CD4-positive, alpha-beta T cell (primary cell): ENCODE measurements around the gene WDR93. TPM values are rescaled to one million over a fixed set of nuclear protein-coding genes. Genes with fewer than 3 reads are reported as not detected.

Source experiments
- ATAC-seq: fragments of 200-7000 bp; cut with Tn5 transposase; one replicate; pipeline ENCODE4 v1.10.0; 2022; ENCODE audit warnings: mild to moderate bottlenecking; ENCODE audit not compliant: poor library complexity
- CTCF ChIA-PET: fragments of 350-600 bp; sonication (Branson Sonifier 250); formaldehyde crosslinking; loops from one replicate; lab custom pipeline; 2021; ENCODE audit warnings: antibody characterized with exemption, inconsistent platforms; lab: Charles Lee
- POLR2A ChIA-PET: fragments of 350-600 bp; sonication (Branson Sonifier 250); formaldehyde crosslinking; loops from one replicate; lab custom pipeline; 2021; ENCODE audit warnings: antibody characterized with exemption, inconsistent platforms; lab: Charles Lee
- DNase-seq, 14 experiments: peaks; one replicate each; pipeline ENCODE4 v3.0.0-alpha.2; 2013 to 2020; ENCODE audit warnings: mixed read lengths in 2 of 14
- H3K27ac ChIP-seq, 2 donors: one replicate each; pipeline versions ENCODE4 v1.5.1 to v1.7.0; 2013; ENCODE audit warnings: low read length in 2 of 2, low read depth in 1 of 2, mild to moderate bottlenecking in 1 of 2
- H3K27me3 ChIP-seq, 2 experiments: 1 replicate in 1 of 2; 2 replicates in 1 of 2; pipeline versions ENCODE4 v1.6.1 to v1.7.0; 2013; ENCODE audit warnings: low read length in 2 of 2, control low read depth in 1 of 2, mild to moderate bottlenecking in 1 of 2, moderate library complexity in 1 of 2; ENCODE audit not compliant: insufficient read depth in 2 of 2, control insufficient read depth in 1 of 2
- H3K36me3 ChIP-seq: one replicate; pipeline ENCODE4 v1.6.1; 2013; ENCODE audit warnings: low read length, control low read depth; ENCODE audit not compliant: insufficient read depth
- H3K4me1 ChIP-seq: one replicate; pipeline ENCODE4 v1.6.1; 2013; ENCODE audit warnings: low read length, control low read depth; ENCODE audit not compliant: insufficient read depth
- H3K4me3 ChIP-seq: one replicate; pipeline ENCODE4 v1.5.1; 2013; ENCODE audit warnings: mild to moderate bottlenecking, low read length, moderate library complexity
- H3K9me3 ChIP-seq, 2 experiments: 1 replicate in 1 of 2; 2 replicates in 1 of 2; pipeline versions ENCODE4 v1.6.1 to v1.7.0; 2013; ENCODE audit warnings: low read length in 2 of 2, mild to moderate bottlenecking in 2 of 2, control low read depth in 1 of 2, moderate library complexity in 1 of 2; ENCODE audit not compliant: control insufficient read depth in 1 of 2, insufficient read depth in 1 of 2
- H3K27ac Mint-ChIP-seq: one replicate; pipeline ENCODE4 v1.8.0; 2020; ENCODE audit warnings: mixed read lengths
- H3K27me3 Mint-ChIP-seq: one replicate; pipeline ENCODE4 v1.8.0; 2021; ENCODE audit warnings: mixed read lengths
- H3K36me3 Mint-ChIP-seq: one replicate; pipeline ENCODE4 v1.8.0; 2021; ENCODE audit warnings: low read depth, mixed read lengths
- H3K4me1 Mint-ChIP-seq: one replicate; pipeline ENCODE4 v1.8.0; 2021; ENCODE audit warnings: low read depth, mixed read lengths
- H3K4me3 Mint-ChIP-seq: one replicate; pipeline ENCODE4 v1.8.0; 2020; ENCODE audit warnings: mild to moderate bottlenecking, mixed read lengths
- H3K9me3 Mint-ChIP-seq: one replicate; pipeline ENCODE4 v1.8.0; 2020; ENCODE audit warnings: mixed read lengths
- CTCF ChIP-seq: fragments of 200-600 bp; IDR thresholded peaks from one replicate; pipeline ENCODE4 v1.8.0; 2022; ENCODE audit warnings: antibody characterized with exemption, mild to moderate bottlenecking
- intact Hi-C, 2 experiments: fragments of 100-400 bp; cut with DNase I in 1 of 2; cut with micrococcal nuclease in 1 of 2; formaldehyde crosslinking; loops; one replicate each; pipeline versions ENCODE4 v1.15.1 to v1.9.0; 2023 to 2025; cut with DNase I, micrococcal nuclease
- total RNA-seq, 174 experiments: library from RNA in 2 of 174; stranded (reverse) in 2 of 174; gene quantifications; one replicate each; pipeline ENCODE4 v1.2.3 and lab custom pipeline; 2021 to 2026

Gene WDR93
- total RNA-seq, 2 experiments from 2014 or later = not detected

DNA sequence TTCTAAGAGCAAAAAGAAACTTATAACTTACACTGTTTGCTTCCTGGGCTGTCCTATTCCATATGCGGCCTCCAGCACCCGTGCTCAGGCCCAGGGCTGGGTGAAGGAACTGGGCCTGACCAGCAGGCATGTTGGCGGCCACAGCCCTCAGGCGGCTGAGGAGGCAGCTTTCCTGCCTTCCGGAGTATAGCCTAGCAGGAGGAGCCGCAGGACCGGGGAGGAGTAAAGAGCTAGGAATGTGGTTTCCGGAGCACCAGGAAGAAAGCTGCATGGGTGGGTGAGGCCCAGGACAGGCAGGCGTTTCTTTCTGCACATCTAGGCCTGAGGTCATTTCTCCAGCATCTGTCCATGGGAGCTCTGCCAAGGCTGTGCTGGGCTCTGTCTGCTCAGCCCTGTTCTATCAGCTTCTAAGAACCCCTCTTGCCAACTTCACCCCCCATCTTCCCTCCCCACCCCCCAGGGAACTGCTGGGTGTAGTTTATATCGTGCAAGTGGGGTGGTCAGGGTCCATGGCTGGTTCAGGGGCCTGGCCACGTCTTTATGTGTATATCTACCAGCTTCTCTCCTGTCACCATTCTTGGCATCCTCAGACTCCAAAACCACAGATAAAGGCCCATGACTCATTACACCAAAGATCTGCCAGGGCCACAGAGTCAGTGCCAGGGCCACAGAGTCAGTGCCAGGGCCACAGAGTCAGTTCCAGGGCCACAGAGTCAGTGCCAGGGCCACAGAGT lies 27.6 kb upstream of the WDR93 start:
- peaks cover 3% of the 10 kb centered on the region for H3K4me1 ChIP-seq
- TF ChIP-seq CTCF = no peak
- Mint-ChIP-seq H3K27me3 (peaks cover 52% of the 10 kb centered on the region), H3K36me3 (no peaks in the 10 kb centered on the region), H3K4me3 (no peak overlapping the region), H3K4me1 (peaks cover 4% of the 10 kb centered on the region), H3K9me3 (no peaks in the 10 kb centered on the region), H3K27ac (no peak overlapping the region)
- peaks cover 0 to 6% of the 10 kb centered on the region in 2 experiments for H3K9me3 ChIP-seq
- ChIA-PET POLR2A (no interaction called here), CTCF (no interaction called here)
- no peak overlapping the region for H3K27ac ChIP-seq
- H3K4me3 ChIP-seq = no peak overlapping the region
- ATAC-seq (no peak), DNase-seq (no peak)
- peaks cover 22 to 27% of the 10 kb centered on the region in 2 experiments for H3K27me3 ChIP-seq
- intact Hi-C loops = no loop called here
- H3K36me3 ChIP-seq = no peaks in the 10 kb centered on the region

- intact Hi-C loops = no loop called here
- Mint-ChIP-seq H3K4me3 (no peak overlapping the region), H3K27ac (no peak overlapping the region), H3K36me3 (no peaks in the 10 kb centered on the region), H3K9me3 (no peaks in the 10 kb centered on the region), H3K4me1 (peaks cover 4% of the 10 kb centered on the region), H3K27me3 (peaks cover 52% of the 10 kb centered on the region)
- H3K4me3 ChIP-seq = no peak overlapping the region
- ChIA-PET CTCF (no interaction called here), POLR2A (no interaction called here)
- DNase-seq (no peak), ATAC-seq (no peak)
- H3K9me3 ChIP-seq = peaks cover 0 to 6% of the 10 kb centered on the region in 2 experiments
- H3K4me1 ChIP-seq = peaks cover 3% of the 10 kb centered on the region
- peaks cover 18 to 27% of the 10 kb centered on the region in 2 experiments for H3K27me3 ChIP-seq
- H3K36me3 ChIP-seq = no peaks in the 10 kb centered on the region
- no peak for TF ChIP-seq CTCF
- no peak overlapping the region for H3K27ac ChIP-seq
Observed at GRCh38 chr15:89664441-89665350, 25.9 kb upstream of the WDR93 start.

DNA sequence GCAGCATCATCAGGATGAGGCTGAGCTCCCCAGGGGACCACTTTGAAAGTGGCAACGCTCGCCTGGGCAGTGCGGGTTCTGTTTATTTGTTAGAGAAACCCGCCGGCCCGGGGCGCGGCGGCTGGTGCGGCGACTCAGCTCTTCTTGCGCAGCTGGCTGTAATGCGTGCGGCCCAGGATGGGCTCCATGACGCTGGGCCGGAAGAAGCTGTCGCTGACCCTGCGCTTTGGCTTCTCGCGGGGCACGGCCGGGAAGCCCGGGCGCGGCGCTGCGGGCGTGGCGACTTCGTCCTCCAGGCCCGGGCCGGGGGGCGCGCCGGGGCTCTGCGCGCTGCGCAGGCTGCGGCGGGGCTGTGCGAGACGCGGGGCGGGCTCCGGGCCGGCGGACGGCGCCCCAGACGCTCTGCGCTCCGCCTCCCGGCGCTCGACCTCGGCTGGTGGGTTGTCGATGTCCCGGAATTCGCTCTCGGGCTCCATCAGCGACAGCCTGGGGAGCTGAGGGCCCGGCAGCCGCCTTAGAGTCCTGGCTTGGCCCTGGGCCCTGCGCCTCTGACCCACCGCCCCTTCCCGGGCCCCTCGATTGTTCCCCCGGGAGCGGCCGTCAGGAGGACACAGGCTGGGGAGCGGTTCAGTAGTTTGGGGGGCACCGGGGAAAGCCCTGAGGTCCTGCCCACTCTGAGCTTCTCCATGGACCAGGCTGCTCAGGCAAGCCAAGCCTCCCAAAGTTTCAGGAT lies 25.0 kb upstream of the WDR93 start:
- H3K4me1 ChIP-seq = peaks cover 3% of the 10 kb centered on the region
- no peaks in the 10 kb centered on the region for H3K36me3 ChIP-seq
- no peak for TF ChIP-seq CTCF
- POLR2A ChIA-PET = no interaction called here
- no peak overlapping the region for H3K27ac ChIP-seq
- H3K4me1 Mint-ChIP-seq = peaks cover 4% of the 10 kb centered on the region
- peaks cover 0 to 6% of the 10 kb centered on the region in 2 experiments for H3K9me3 ChIP-seq
- no peaks in the 10 kb centered on the region for H3K36me3 Mint-ChIP-seq
- ATAC-seq (no peak), DNase-seq (no peak)
- H3K27me3 ChIP-seq = peaks cover 18 to 23% of the 10 kb centered on the region in 2 experiments
- no peak overlapping the region for H3K4me3 Mint-ChIP-seq
- CTCF ChIA-PET = no interaction called here
- no peak overlapping the region for H3K4me3 ChIP-seq
- H3K27me3 Mint-ChIP-seq = peaks cover 44% of the 10 kb centered on the region
- H3K9me3 Mint-ChIP-seq = no peaks in the 10 kb centered on the region
- H3K27ac Mint-ChIP-seq = no peak overlapping the region
- intact Hi-C loops = no loop called here
